ENCODE results near the gene PRKAR1B. TPM values are rescaled to one million over a fixed set of nuclear protein-coding genes. Genes with fewer than 3 reads are reported as not detected.

PRKAR1B gene
- total RNA-seq, 2 experiments from 2014 or later: 22.5 to 41.6 TPM

DNA sequence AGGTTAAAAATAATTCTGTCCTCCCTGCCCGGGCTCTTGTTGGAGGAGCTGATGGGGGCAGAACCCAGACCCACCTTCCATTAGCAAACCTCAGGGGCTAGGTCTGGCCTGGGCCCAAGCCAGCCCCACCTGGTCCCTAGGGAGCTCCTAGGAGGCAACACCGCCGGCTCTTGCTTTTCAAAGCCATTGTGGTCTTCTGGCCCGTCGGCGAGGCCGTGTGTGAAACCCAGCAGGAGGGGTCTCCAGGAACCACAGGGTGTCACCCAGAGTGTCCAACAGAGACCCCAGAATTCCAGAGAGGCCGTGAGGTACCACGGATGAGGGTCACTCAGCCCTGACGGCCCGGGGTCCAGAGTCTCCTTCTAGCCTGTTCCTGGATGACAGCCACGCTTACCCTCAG lies 190.8 kb downstream of the PRKAR1B start:
- intact Hi-C loops (cut with micrococcal nuclease; ENCODE audit: unreplicated experiment): no loop called here
- Histone ChIP-seq H2AFZ (ENCODE audit: low read length) (no peak overlapping the region), H3K9me2 (ENCODE audit: insufficient read depth, low read length) (no peaks in the 10 kb centered on the region), H3K27ac (ENCODE audit: low read depth, low read length, poor library complexity, severe bottlenecking) (no peak overlapping the region), H3K4me1 (ENCODE audit: insufficient read depth, low read length, poor library complexity, severe bottlenecking) (no peaks in the 10 kb centered on the region), H4K20me1 (ENCODE audit: insufficient read depth, low read length) (no peaks in the 10 kb centered on the region), H3K4me2 (ENCODE audit: low read length) (no peak overlapping the region), H3K79me2 (ENCODE audit: insufficient read depth, low read depth, low read length) (no peaks in the 10 kb centered on the region), H3K9me3 (ENCODE audit: low read length) (no peaks in the 10 kb centered on the region), H3K4me3 (ENCODE audit: low read depth, low read length, poor library complexity, severe bottlenecking) (no peak overlapping the region), H3K36me3 (ENCODE audit: insufficient read depth, low read length) (no peaks in the 10 kb centered on the region)
- BruUV-seq (replicated peaks): no TSS peak
- DNase-seq (ENCODE audit: low spot score): no peak
- TF ChIP-seq, protein P1, sequence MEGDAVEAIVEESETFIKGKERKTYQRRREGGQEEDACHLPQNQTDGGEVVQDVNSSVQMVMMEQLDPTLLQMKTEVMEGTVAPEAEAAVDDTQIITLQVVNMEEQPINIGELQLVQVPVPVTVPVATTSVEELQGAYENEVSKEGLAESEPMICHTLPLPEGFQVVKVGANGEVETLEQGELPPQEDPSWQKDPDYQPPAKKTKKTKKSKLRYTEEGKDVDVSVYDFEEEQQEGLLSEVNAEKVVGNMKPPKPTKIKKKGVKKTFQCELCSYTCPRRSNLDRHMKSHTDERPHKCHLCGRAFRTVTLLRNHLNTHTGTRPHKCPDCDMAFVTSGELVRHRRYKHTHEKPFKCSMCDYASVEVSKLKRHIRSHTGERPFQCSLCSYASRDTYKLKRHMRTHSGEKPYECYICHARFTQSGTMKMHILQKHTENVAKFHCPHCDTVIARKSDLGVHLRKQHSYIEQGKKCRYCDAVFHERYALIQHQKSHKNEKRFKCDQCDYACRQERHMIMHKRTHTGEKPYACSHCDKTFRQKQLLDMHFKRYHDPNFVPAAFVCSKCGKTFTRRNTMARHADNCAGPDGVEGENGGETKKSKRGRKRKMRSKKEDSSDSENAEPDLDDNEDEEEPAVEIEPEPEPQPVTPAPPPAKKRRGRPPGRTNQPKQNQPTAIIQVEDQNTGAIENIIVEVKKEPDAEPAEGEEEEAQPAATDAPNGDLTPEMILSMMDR (conservative IDR thresholded peaks at IDR 0.05; ENCODE audit: low read length): no peak
- no peak for TF ChIP-seq EZH2phosphoT487 (IDR thresholded peaks at IDR 0.05; ENCODE audit: borderline replicate concordance, low read depth, low read length)
- ChIA-PET CTCF (ENCODE audit: unreplicated experiment) (no interaction called here), POLR2A (no interaction called here)

DNA sequence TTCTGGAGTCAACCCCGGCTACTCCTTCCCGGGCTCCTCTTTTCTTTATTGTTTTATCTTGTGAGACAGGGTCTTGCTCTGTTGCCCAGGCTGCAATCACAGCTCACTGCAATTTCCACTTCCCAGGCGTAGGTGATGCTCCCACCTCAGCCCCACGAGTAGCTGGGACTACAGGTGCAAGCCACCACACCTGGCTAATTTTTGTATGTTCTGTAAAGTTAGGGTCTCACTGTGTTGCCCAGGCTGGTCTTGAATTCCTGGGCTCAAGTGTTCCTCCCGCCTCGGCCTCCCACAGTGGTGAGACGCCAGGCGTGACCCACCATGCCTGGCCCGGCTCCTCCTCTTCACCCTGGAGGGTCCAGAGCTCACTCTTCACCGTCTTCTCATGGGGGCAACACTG lies 192.1 kb downstream of the PRKAR1B start:
- H4K20me1 ChIP-seq (ENCODE audit: insufficient read depth, low read length): no peaks in the 10 kb centered on the region
- H3K9me2 ChIP-seq (ENCODE audit: insufficient read depth, low read length): no peaks in the 10 kb centered on the region
- intact Hi-C loops (cut with micrococcal nuclease; ENCODE audit: unreplicated experiment): no loop called here
- H3K4me2 ChIP-seq (ENCODE audit: low read length): no peak overlapping the region
- TF ChIP-seq EZH2phosphoT487 (IDR thresholded peaks at IDR 0.05; ENCODE audit: borderline replicate concordance, low read depth, low read length): no peak
- TF ChIP-seq, protein P1 (conservative IDR thresholded peaks at IDR 0.05; ENCODE audit: low read length): no peak
- H3K36me3 ChIP-seq (ENCODE audit: insufficient read depth, low read length): no peaks in the 10 kb centered on the region
- ChIA-PET CTCF (ENCODE audit: unreplicated experiment) (no interaction called here), POLR2A (no interaction called here)
- H3K9me3 ChIP-seq (ENCODE audit: low read length): no peaks in the 10 kb centered on the region
- H3K27ac ChIP-seq (ENCODE audit: low read depth, low read length, poor library complexity, severe bottlenecking): no peak overlapping the region
- no peaks in the 10 kb centered on the region for H3K79me2 ChIP-seq (ENCODE audit: insufficient read depth, low read depth, low read length)
- no peak overlapping the region for H2AFZ ChIP-seq (ENCODE audit: low read length)
- no peak overlapping the region for H3K4me3 ChIP-seq (ENCODE audit: low read depth, low read length, poor library complexity, severe bottlenecking)
- no peaks in the 10 kb centered on the region for H3K4me1 ChIP-seq (ENCODE audit: insufficient read depth, low read length, poor library complexity, severe bottlenecking)
- BruUV-seq (replicated peaks): no TSS peak
- DNase-seq (ENCODE audit: low spot score): no peak

DNA sequence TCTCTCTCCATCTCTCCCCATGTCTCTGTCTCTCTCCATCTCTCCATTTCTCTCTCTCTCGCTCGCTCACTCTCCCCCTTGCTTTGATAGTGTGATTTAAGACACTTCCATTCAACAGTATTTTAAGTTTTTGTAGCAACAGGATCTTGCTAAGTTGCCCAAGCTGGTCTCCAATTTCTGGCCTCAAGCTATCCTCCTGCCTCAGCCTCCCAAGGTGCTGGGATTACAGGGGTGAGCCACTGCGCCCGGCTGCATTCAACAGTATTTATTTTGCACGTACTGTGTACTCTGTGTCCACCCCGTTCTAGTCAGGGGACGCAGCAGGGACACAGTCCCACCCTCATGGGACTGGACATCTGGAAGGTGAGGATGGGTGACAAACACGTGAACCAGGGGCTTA lies 193.0 kb downstream of the PRKAR1B start:
- no peak overlapping the region for H3K4me2 ChIP-seq (ENCODE audit: low read length)
- no peaks in the 10 kb centered on the region for H3K36me3 ChIP-seq (ENCODE audit: insufficient read depth, low read length)
- BruUV-seq (replicated peaks): no TSS peak
- DNase-seq (ENCODE audit: low spot score): no peak
- H3K9me3 ChIP-seq (ENCODE audit: low read length): no peaks in the 10 kb centered on the region
- H3K4me3 ChIP-seq (ENCODE audit: low read depth, low read length, poor library complexity, severe bottlenecking): no peak overlapping the region
- H3K79me2 ChIP-seq (ENCODE audit: insufficient read depth, low read depth, low read length): no peaks in the 10 kb centered on the region
- H2AFZ ChIP-seq (ENCODE audit: low read length): no peak overlapping the region
- intact Hi-C loops (cut with micrococcal nuclease; ENCODE audit: unreplicated experiment): no loop called here
- CTCF ChIA-PET (ENCODE audit: unreplicated experiment): no interaction called here
- H3K9me2 ChIP-seq (ENCODE audit: insufficient read depth, low read length): no peaks in the 10 kb centered on the region
- POLR2A ChIA-PET: no interaction called here
- no peak overlapping the region for H3K27ac ChIP-seq (ENCODE audit: low read depth, low read length, poor library complexity, severe bottlenecking)
- H3K4me1 ChIP-seq (ENCODE audit: insufficient read depth, low read length, poor library complexity, severe bottlenecking): no peaks in the 10 kb centered on the region
- no peaks in the 10 kb centered on the region for H4K20me1 ChIP-seq (ENCODE audit: insufficient read depth, low read length)
- TF ChIP-seq, protein P1 (conservative IDR thresholded peaks at IDR 0.05; ENCODE audit: low read length): no peak
